Transverse colon (tissue), 4 donors: Measurements from ENCODE around the gene RHOC.

Source experiments
- CTCF ChIP-seq, 5 experiments: fragments of 200-600 bp in 3 of 5; fragments of 450-650 bp in 2 of 5; sonication (generic) in 3 of 5; IDR thresholded peaks; 1 replicate in 2 of 5; 2 replicates in 3 of 5; pipeline ENCODE4 v1.5.1; 2016 to 2017; ENCODE audit warnings: antibody characterized with exemption in 5 of 5, inconsistent platforms in 3 of 5, mild to moderate bottlenecking in 2 of 5, moderate library complexity in 1 of 5
- POLR2AphosphoS5 ChIP-seq, 3 donors: sonication (generic); formaldehyde crosslinking; IDR thresholded peaks; one replicate each; pipeline ENCODE4 v1.6.1; 2016; ENCODE audit warnings: antibody characterized with exemption in 3 of 3

DNA sequence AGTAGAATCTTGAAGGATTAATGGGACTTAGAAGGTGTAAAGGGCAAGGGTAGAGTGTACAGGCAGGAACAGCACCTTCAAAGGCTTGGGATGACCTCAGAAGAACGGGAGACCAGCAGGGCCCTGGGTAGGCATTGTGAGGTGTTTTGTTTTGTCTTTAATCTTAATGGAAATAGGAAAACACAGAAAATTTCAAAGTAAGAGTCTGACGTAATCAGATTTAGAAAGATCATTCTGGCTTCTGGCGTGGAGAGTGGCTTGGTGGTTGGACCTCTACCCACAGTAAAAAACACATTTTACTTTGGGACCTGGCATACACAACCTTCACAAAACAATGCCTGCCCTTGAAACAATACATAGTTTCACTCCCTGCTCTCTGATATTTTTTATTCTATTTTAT is 28.3 kb downstream of the RHOC start:
- TF ChIP-seq CTCF (IDR thresholded peaks at IDR 0.05) (no peak), POLR2AphosphoS5 (IDR thresholded peaks at IDR 0.05) (no peak)
